HEK293 (cell line): ENCODE measurements around the gene CAB39.

Experiments used
- CTCF ChIA-PET: fragments of 350-600 bp; formaldehyde crosslinking; extraction: SDS; loops from one replicate; lab custom pipeline; 2021; ENCODE audit warnings: antibody characterized with exemption; lab: Yijun Ruan, JAX
- POLR2A ChIA-PET: fragments of 300-600 bp; formaldehyde crosslinking; extraction: SDS; loops from one replicate; lab custom pipeline; 2020; ENCODE audit warnings: antibody characterized with exemption, inconsistent platforms; lab: Yijun Ruan, JAX
- H3K27ac ChIP-seq: fragments of 200-500 bp; sonication (Bioruptor generic); 2 replicates; pipeline ENCODE4 v1.5.1; 2014; ENCODE audit warnings: low read depth, low read length, control low read depth, inconsistent platforms; ENCODE audit errors: extremely low read depth
- H3K36me3 ChIP-seq, 2 experiments: fragments of 200-500 bp in 1 of 2; sonication (Bioruptor generic) in 1 of 2; 1 replicate in 1 of 2; 2 replicates in 1 of 2; pipeline ENCODE4 v1.5.1; 2014 to 2017; ENCODE audit warnings: inconsistent platforms in 2 of 2, low read length in 2 of 2; ENCODE audit not compliant: control insufficient read depth in 2 of 2, insufficient read depth in 1 of 2
- H3K4me1 ChIP-seq: fragments of 200-500 bp; sonication (Bioruptor generic); 2 replicates; pipeline ENCODE4 v1.5.1; 2014; ENCODE audit warnings: mild to moderate bottlenecking, low read length, inconsistent platforms; ENCODE audit not compliant: control insufficient read depth, insufficient read depth
- H3K4me3 ChIP-seq: 2 replicates; pipeline ENCODE4 v1.5.1; 2011; ENCODE audit warnings: low read depth, mild to moderate bottlenecking, control low read depth, low read length, moderate library complexity
- H3K9me3 ChIP-seq: fragments of 200-500 bp; sonication (Bioruptor generic); 2 replicates; pipeline ENCODE4 v1.5.1; 2014; ENCODE audit warnings: low read depth, low read length, inconsistent platforms; ENCODE audit not compliant: control insufficient read depth, insufficient read depth
- BCL11B ChIP-seq: fragments of 450-650 bp; formaldehyde crosslinking; IDR thresholded peaks from 2 replicates; pipeline ENCODE4 v1.5.1; 2016; ENCODE audit warnings: low read depth, missing biosample characterization, missing genetic modification characterization
- EGR2 ChIP-seq: fragments of 450-650 bp; formaldehyde crosslinking; IDR thresholded peaks from 2 replicates; pipeline ENCODE4 v1.5.1; 2016; ENCODE audit warnings: low read depth, missing biosample characterization, missing genetic modification characterization
- GFI1B ChIP-seq: fragments of 450-650 bp; formaldehyde crosslinking; IDR thresholded peaks from 2 replicates; pipeline ENCODE4 v1.5.1; 2016; ENCODE audit warnings: missing biosample characterization, missing genetic modification characterization
- PRDM2 ChIP-seq: fragments of 450-650 bp; formaldehyde crosslinking; IDR thresholded peaks from 2 replicates; pipeline ENCODE4 v1.5.1; 2016; ENCODE audit warnings: missing biosample characterization, missing genetic modification characterization, borderline replicate concordance
- RBAK ChIP-seq: fragments of 450-650 bp; formaldehyde crosslinking; IDR thresholded peaks from 2 replicates; pipeline ENCODE4 v1.5.1; 2016; ENCODE audit warnings: missing biosample characterization, missing genetic modification characterization
- ZBTB8A ChIP-seq: fragments of 450-650 bp; formaldehyde crosslinking; IDR thresholded peaks from 2 replicates; pipeline ENCODE4 v1.5.1; 2016; ENCODE audit warnings: missing biosample characterization, missing genetic modification characterization
- ZFP3 ChIP-seq: fragments of 450-650 bp; formaldehyde crosslinking; IDR thresholded peaks from 2 replicates; pipeline ENCODE4 v1.5.1; 2016; ENCODE audit warnings: low read depth, missing biosample characterization, missing genetic modification characterization
- ZFP37 ChIP-seq: fragments of 450-650 bp; formaldehyde crosslinking; IDR thresholded peaks from 2 replicates; pipeline ENCODE4 v1.5.1; 2016; ENCODE audit warnings: missing biosample characterization, missing genetic modification characterization
- ZIC2 ChIP-seq: fragments of 450-650 bp; formaldehyde crosslinking; IDR thresholded peaks from 2 replicates; pipeline ENCODE4 v1.5.1; 2016; ENCODE audit warnings: missing biosample characterization, missing genetic modification characterization
- ZNF10 ChIP-seq: fragments of 450-650 bp; formaldehyde crosslinking; IDR thresholded peaks from 2 replicates; pipeline ENCODE4 v1.5.1; 2017; ENCODE audit warnings: missing biosample characterization, missing genetic modification characterization
- ZNF146 ChIP-seq: fragments of 450-650 bp; formaldehyde crosslinking; IDR thresholded peaks from 2 replicates; pipeline ENCODE4 v1.5.1; 2016; ENCODE audit warnings: missing biosample characterization, missing genetic modification characterization
- ZNF148 ChIP-seq: fragments of 450-650 bp; formaldehyde crosslinking; IDR thresholded peaks from 2 replicates; pipeline ENCODE4 v1.5.0; 2017; ENCODE audit warnings: missing biosample characterization, missing genetic modification characterization, borderline replicate concordance
- ZNF157 ChIP-seq: fragments of 450-650 bp; formaldehyde crosslinking; IDR thresholded peaks from 2 replicates; pipeline ENCODE4 v1.5.1; 2016; ENCODE audit warnings: missing biosample characterization, missing genetic modification characterization
- ZNF24 ChIP-seq: fragments of 450-650 bp; formaldehyde crosslinking; IDR thresholded peaks from 2 replicates; pipeline ENCODE4 v1.5.1; 2016; ENCODE audit warnings: missing biosample characterization, missing genetic modification characterization
- ZNF37A ChIP-seq: fragments of 450-650 bp; IDR thresholded peaks from 2 replicates; pipeline ENCODE4 v1.5.1; 2018; ENCODE audit warnings: missing biosample characterization, missing genetic modification characterization
- ZNF426 ChIP-seq: fragments of 450-650 bp; formaldehyde crosslinking; IDR thresholded peaks from 2 replicates; pipeline ENCODE4 v1.5.1; 2017; ENCODE audit warnings: missing biosample characterization, missing genetic modification characterization, mild to moderate bottlenecking, inconsistent platforms, moderate library complexity
- ZNF501 ChIP-seq: fragments of 450-650 bp; formaldehyde crosslinking; IDR thresholded peaks from 2 replicates; pipeline ENCODE4 v1.5.1; 2016; ENCODE audit warnings: missing biosample characterization, missing genetic modification characterization
- ZNF596 ChIP-seq: fragments of 450-650 bp; IDR thresholded peaks from 2 replicates; pipeline ENCODE4 v1.5.0; 2018; ENCODE audit warnings: missing biosample characterization, mild to moderate bottlenecking, missing genetic modification characterization, moderate library complexity
- ZNF629 ChIP-seq: fragments of 450-650 bp; formaldehyde crosslinking; IDR thresholded peaks from 2 replicates; pipeline ENCODE4 v1.5.1; 2017; ENCODE audit warnings: missing biosample characterization, missing genetic modification characterization
- ZNF670 ChIP-seq: fragments of 450-650 bp; formaldehyde crosslinking; IDR thresholded peaks from 2 replicates; pipeline ENCODE4 v1.5.1; 2016; ENCODE audit warnings: missing biosample characterization, missing genetic modification characterization, low read depth
- ZNF701 ChIP-seq: fragments of 450-650 bp; formaldehyde crosslinking; IDR thresholded peaks from 2 replicates; pipeline ENCODE4 v1.5.1; 2016; ENCODE audit warnings: missing biosample characterization, missing genetic modification characterization
- TF ChIP-seq, protein P1 (sequence below): fragments of 450-650 bp; formaldehyde crosslinking; IDR thresholded peaks from 2 replicates; pipeline ENCODE4 v1.5.1; 2016; ENCODE audit warnings: missing biosample characterization, missing genetic modification characterization
- TF ChIP-seq, protein P2 (sequence below): fragments of 450-650 bp; formaldehyde crosslinking; IDR thresholded peaks from 2 replicates; pipeline ENCODE4 v1.5.1; 2017; ENCODE audit warnings: missing biosample characterization, missing genetic modification characterization

Gene CAB39

DNA sequence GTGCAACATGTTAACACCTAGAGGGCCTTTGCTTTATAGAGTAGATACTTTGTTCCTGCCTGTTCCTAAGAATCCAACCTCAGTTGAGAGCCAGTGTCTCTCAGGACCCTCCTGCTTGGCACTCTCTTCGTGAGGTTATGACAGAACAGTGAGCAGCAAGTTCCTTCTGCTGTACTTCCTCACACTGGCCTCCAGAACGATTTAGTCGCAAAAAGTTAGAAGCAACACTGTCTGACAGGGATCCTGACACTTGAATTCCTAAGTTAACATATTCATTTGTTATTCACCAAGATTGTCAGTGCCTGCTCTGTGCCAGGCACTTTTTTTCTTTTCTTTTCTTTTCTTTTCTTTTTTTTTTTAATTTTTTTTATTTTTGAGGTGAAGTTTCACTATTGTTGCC lies 95.1 kb downstream of the CAB39 start (continued):
- TF ChIP-seq ZNF24 (tag by site-specific recombination), result no peak
- no peak for TF ChIP-seq ZNF146
- TF ChIP-seq, protein P1, sequence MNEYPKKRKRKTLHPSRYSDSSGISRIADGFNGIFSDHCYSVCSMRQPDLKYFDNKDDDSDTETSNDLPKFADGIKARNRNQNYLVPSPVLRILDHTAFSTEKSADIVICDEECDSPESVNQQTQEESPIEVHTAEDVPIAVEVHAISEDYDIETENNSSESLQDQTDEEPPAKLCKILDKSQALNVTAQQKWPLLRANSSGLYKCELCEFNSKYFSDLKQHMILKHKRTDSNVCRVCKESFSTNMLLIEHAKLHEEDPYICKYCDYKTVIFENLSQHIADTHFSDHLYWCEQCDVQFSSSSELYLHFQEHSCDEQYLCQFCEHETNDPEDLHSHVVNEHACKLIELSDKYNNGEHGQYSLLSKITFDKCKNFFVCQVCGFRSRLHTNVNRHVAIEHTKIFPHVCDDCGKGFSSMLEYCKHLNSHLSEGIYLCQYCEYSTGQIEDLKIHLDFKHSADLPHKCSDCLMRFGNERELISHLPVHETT (tag by site-specific recombination), result no peak
- no peak for TF ChIP-seq ZNF596 (tag by site-specific recombination)
- no peak for TF ChIP-seq ZNF10 (tag by site-specific recombination)
- TF ChIP-seq ZNF670 (tag by site-specific recombination), result no peak
- TF ChIP-seq, all 188 proteins: peak for 0

DNA sequence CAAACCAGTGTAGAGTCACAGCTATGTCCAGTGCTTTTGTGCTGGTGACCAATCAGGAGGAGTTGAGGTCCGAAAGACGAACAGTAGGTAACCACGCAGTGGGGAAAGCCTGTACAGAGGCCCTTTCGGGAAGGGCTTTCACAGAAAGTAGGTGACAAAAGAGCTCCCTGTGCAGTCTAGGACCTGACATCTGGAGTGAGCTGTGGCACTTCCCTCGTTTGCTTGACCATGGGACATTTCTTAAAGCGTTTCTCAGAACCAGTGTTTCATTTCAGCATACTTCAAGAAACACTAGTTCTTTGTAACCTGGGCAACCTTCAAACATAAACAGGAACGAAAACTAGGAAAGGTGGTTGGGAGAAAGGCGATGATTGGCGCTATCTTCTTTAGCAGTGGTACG lies 96.4 kb downstream of the CAB39 start:
- no peak overlapping the region for H3K27ac ChIP-seq
- ChIA-PET CTCF (interaction anchor here (0.6 to 1.2 kb wide), 2 partner anchors 15 to 196 kb away, joined by 3 read pairs; no protein-coding TSS in a partner anchor), POLR2A (no interaction called here)
- no peaks in the 10 kb centered on the region for H3K4me1 ChIP-seq
- no peaks in the 10 kb centered on the region for H3K9me3 ChIP-seq
- TF ChIP-seq BCL11B (tag by site-specific recombination), result no peak
- TF ChIP-seq ZIC2 (tag by site-specific recombination), result no peak
- no peak for TF ChIP-seq PRDM2 (tag by site-specific recombination)
- no peak for TF ChIP-seq ZFP3
- TF ChIP-seq ZNF148, result no peak
- TF ChIP-seq ZFP37 (tag by site-specific recombination), result no peak
- no peak for TF ChIP-seq ZNF37A (tag by site-specific recombination)
- TF ChIP-seq ZNF701 (tag by site-specific recombination), result no peak
- TF ChIP-seq ZBTB8A (tag by site-specific recombination), result no peak
- TF ChIP-seq ZNF426 (tag by site-specific recombination), result no peak
- no peak for TF ChIP-seq EGR2
- no peak for TF ChIP-seq ZNF157 (tag by site-specific recombination)
- TF ChIP-seq RBAK (tag by site-specific recombination), result no peak
- TF ChIP-seq, protein P2, sequence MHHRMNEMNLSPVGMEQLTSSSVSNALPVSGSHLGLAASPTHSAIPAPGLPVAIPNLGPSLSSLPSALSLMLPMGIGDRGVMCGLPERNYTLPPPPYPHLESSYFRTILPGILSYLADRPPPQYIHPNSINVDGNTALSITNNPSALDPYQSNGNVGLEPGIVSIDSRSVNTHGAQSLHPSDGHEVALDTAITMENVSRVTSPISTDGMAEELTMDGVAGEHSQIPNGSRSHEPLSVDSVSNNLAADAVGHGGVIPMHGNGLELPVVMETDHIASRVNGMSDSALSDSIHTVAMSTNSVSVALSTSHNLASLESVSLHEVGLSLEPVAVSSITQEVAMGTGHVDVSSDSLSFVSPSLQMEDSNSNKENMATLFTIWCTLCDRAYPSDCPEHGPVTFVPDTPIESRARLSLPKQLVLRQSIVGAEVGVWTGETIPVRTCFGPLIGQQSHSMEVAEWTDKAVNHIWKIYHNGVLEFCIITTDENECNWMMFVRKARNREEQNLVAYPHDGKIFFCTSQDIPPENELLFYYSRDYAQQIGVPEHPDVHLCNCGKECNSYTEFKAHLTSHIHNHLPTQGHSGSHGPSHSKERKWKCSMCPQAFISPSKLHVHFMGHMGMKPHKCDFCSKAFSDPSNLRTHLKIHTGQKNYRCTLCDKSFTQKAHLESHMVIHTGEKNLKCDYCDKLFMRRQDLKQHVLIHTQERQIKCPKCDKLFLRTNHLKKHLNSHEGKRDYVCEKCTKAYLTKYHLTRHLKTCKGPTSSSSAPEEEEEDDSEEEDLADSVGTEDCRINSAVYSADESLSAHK, result no peak
- no peak for TF ChIP-seq GFI1B (tag by site-specific recombination)
- no peak for TF ChIP-seq ZNF629 (tag by site-specific recombination)
- no peak for TF ChIP-seq ZNF501 (tag by site-specific recombination)
- peaks cover 3 to 44% of the 10 kb centered on the region in 2 experiments; a peak in 2 of 3 replicates for H3K36me3 ChIP-seq
- H3K4me3 ChIP-seq, result no peak overlapping the region
